Right renal cortex interstitium (tissue), 3 donors: ENCODE data around the gene ASXL2. TPM values are rescaled to one million over a fixed set of nuclear protein-coding genes. Genes with fewer than 3 reads are reported as not detected.
"Not testable (repeated sequence)": the region's sequence is repeated elsewhere in the genome, so short reads cannot be mapped to it uniquely, and the experiment has no call there.

Experiments
- DNase-seq, 3 donors: peaks; one replicate each; pipeline ENCODE4 v3.0.0-alpha.2; 2013; ENCODE audit warnings: low read depth in 3 of 3, low spot score in 2 of 3
- polyA plus RNA-seq, 3 donors: library from polyadenylated mRNA; unstranded; fragments of 120-200 nt; gene quantifications; one replicate each; pipeline ENCODE4 v1.2.1, GENCODE V29; 2013; ENCODE audit not compliant: insufficient read length in 3 of 3

Gene ASXL2
- 10 to 100 TPM; 20.5 to 25.2 (median 23.5) TPM for polyA plus RNA-seq

- peak; percentile 90 to 94 (median 93) for DNase-seq
Observed at GRCh38 chr2:25878361-25879132, at the start of gene ASXL2. ASXL2 (minus strand) TSS chr2:25878487; CDS start chr2:25878222, 265 bp downstream.

DNA sequence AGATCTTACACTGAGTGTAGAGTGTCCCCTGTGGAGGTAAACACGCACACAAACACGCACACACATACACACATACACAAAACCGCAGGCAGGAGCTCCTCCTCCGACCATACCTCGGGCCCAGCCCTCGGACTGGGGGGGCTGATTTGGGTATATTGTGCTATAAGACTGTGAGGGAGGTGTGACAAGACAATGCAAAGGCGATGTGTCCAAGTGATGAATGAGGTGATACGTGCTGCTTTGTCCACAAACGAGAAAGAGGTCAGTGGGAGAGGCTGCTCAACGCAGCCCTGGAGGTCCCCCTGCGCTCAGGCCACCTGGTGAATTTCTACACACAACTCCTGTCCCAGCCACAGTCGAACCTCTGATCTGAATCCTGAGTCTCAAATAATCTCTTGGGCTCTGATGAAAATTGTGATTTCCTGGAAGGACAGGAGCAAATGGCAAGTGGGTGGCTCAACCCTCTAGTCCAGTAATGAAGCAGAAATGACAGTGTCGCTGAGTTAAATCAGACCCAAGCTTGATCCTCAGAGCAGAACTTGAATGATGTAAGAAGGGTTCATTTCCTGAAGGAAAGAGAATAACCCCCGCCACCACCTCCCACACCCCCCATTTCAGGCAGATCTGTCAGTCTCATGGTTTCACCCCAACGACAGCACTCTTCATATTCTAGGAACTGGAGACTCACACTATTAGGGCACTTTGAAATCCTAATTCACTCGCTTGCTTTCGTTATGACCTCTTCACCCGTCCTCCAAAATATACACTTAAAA is 48.9 kb upstream of the ASXL2 start:
- no peak for DNase-seq

- no peak for DNase-seq
Observed at GRCh38 chr2:25922501-25922900, 44.2 kb upstream of the ASXL2 start.

- DNase-seq, result no peak
Observed at GRCh38 chr2:25920786-25921415, 42.6 kb upstream of the ASXL2 start.

DNA sequence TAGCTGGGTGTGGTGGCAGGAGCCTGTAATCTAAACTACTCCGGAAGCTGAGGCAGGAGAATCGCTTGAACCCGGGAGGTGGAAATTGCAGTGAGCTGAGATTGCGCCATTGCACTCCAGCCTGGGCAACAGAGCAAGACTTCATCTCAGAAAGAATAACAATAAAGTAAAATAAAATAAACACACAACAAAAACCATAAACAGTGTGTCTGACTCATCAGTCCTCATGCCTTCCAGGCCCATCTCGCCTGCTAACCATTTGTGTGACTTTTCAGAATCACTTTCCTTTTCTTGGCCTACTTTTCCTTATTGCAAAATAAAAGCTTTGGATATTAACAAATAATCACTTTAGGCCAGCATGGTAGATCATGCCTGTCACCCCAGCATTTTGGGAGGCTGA is 42.0 kb upstream of the ASXL2 start:
- no peak for DNase-seq

- DNase-seq, result no peak
Observed at GRCh38 chr2:25917832-25918231, 39.5 kb upstream of the ASXL2 start.

DNA sequence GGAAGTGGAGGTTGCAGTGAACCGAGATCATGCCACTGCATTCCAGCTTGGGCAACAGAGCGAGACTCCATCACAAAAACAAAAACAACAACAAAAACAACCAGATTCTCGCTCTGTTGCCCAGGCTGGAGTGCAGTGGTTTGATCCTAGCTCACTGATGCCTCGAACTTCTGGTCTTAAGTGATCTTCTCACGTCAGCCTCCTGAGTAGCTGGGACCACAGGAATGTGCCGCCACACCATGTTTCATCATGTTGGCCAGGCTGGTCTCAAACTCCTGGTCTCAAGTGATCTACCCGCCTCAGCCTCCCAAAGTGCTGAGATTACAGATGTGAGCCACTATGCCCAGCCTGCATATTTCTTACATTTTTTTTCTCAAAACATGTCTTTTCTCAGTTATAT is 39.1 kb upstream of the ASXL2 start:
- DNase-seq, result not testable (repeated sequence)

DNA sequence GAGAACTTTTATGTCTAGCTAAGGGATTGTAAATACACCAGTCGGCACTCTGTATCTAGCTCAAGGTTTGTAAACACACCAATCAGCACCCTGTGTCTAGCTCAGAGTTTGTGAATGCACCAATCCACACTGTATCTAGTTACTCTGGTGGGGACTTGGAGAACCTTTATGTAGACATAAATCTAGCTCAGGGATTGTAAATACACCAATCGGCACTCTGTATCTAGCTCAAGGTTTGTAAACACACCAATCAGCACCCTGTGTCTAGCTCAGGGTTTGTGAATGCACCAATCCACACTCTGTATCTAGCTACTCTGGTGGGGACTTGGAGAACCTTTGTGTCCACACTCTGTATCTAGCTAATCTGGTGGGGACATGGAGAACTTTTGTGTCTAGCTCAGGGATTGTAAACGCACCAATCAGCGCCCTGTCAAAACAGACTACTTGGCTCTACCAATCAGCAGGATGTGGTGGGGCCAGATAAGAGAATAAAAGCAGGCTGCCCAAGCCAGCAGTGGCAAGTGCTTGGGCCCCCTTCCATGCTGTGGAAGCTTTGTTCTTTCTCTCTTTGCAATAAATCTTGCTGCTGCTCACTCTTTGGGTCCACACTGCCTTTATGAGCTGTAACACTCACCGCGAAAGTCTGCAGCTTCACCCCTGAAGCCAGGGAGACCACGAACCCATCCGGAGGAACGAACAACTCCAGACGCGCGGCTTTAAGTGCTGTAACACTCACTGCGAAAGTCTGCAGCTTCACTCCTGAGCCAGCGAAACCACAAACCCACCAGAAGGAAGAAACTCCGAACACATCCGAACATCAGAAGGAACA is 37.9 kb upstream of the ASXL2 start:
- not testable (repeated sequence) for DNase-seq

DNA sequence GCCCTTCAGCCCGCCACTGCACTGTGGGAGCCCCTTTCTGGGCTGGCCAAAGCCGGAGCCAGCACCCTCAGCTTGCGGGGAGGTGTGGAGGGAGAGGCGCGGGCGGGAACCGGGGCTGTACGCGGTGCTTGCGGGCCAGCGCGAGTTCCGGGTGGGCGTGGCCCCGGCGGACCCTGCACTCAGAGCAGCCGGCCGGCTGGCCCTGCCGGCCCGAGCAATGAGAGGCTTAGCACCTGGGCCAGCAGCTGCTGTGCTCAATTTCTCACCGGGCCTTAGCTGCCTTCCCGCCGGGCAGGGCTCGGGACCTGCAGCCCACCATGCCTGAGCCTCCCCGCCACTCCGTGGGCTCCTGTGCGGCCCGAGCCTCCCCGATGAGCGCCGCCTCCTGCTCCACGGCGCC is 37.1 kb upstream of the ASXL2 start:
- not testable (repeated sequence) for DNase-seq

DNA sequence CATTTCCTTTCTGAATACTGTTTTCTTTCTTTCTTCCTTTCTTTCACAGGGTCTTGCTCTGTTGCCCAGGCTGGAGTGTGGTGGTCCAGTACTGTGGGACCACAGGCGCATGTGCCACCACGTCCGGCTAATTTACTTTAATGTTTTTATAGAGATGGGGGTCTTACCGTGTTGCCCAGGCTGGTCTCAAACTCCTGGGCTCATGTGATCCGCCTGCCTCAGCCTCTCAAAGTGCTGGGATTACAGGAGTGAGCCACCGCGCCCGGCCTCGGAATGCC is 35.3 kb upstream of the ASXL2 start:
- not testable (repeated sequence) for DNase-seq

- no peak for DNase-seq
Observed at GRCh38 chr2:25912851-25913695, 34.8 kb upstream of the ASXL2 start.

DNA sequence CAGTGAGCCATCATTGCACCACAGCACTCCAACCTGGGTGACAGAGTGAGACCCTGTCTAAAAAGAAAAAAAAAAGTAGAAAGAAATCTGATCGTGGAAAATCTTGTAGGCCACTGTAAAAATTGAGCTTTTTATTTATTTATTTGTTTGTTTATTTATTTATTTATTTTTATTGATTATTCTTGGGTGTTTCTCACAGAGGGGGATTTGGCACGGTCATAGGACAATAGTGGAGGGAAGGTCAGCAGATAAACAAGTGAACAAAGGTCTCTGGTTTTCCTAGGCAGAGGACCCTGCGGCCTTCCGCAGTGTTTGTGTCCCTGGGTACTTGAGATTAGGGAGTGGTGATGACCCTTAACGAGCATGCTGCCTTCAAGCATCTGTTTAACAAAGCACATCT is 31.3 kb upstream of the ASXL2 start:
- not testable (repeated sequence) for DNase-seq

GRCh38 chr2:25905126-25905525 is 26.8 kb upstream of the ASXL2 start:
- no peak for DNase-seq

GRCh38 chr2:25903216-25903776 is 25.0 kb upstream of the ASXL2 start:
- DNase-seq, result no peak

DNA sequence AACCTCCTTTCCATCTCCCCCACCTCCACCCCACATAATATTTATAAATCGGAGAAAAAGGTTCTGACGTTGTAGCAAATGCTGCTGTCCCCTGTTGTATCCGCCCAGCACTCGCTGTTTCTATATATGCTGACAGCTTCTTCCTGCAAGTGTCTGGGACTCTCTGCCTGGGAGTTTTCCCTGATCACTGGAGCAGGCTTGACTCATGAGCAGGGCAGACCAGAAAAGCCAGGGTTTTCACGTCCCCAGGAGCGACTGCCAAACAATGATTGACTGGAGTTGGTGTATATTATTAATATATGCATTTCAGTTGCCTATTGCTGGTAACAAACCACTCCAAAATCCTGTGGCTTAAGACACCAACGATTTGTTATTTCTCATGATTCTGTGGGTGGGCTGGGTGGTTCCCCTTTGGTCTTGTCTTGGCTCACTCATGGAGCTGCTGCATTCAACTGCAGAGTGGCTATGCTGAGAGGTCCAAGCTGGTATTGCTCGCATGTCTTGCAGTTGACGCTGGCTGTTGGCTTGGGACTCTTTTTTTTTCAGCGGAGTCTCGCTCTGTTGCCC is 21.2 kb upstream of the ASXL2 start:
- no peak for DNase-seq

- no peak for DNase-seq
Observed at GRCh38 chr2:25897506-25897905, 19.2 kb upstream of the ASXL2 start.

GRCh38 chr2:25896308-25896707 is 18.0 kb upstream of the ASXL2 start:
- not testable (repeated sequence) for DNase-seq

- no peak for DNase-seq
Observed at GRCh38 chr2:25895610-25896009, 17.3 kb upstream of the ASXL2 start.

DNA sequence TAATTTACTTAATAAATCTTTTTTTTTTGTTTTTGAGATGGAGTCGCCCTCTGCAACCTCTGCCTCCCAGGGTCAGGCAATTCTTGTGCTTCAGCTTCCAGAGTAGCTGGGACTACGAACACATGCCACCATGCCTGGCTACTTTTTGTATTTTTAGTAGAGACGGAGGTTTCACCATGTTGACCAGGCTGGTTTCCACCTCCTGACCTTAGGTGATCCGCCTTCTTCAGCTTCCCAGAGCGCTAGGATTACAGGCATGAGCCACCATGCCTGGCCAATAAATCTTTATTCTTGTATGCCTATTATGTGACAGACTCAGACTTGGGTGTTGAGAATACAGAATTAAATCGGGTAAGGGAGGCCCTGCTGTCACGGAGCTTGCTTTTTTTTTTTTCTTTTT is 16.7 kb upstream of the ASXL2 start:
- DNase-seq, result no peak
